ENCODE data around the gene PACS1.

The PACS1 gene

DNA sequence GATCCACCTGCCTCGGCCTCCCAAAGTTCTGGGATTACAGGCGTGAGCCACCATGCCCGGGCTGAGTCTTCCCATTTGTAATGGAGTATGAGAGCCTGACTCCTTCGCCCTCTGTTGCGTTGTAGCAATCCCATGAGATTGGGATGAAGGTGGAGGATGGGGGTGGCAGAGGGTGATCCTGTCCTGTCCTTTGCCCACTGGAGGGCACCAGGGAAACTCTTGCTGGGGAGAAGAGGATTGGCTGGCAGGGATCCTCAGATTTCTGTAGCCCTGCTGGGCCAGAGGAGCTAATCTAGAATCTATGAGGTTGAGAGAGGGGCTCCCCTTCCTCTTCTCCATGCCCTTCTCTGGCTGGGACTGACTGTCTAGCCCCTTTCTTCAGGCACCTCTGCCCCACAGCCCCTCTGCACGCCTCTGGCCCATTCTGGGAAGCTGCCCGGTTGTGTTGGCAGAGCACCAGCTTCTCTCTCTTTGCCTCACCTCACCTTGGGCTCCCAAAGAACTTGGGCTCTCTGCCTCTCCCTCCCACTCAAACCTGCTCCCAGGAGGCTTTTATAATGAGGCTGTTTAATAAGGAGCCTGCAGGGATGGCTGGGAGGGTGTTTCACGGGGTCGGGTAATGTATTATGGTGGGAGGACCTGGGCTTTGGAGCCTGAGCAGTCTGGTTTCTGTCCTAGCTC is 34.3 kb upstream of the PACS1 start:
- no peak overlapping the region for H3K4me3 ChIP-seq (ENCODE audit: low read depth, low read length)
- TF ChIP-seq, protein P1, sequence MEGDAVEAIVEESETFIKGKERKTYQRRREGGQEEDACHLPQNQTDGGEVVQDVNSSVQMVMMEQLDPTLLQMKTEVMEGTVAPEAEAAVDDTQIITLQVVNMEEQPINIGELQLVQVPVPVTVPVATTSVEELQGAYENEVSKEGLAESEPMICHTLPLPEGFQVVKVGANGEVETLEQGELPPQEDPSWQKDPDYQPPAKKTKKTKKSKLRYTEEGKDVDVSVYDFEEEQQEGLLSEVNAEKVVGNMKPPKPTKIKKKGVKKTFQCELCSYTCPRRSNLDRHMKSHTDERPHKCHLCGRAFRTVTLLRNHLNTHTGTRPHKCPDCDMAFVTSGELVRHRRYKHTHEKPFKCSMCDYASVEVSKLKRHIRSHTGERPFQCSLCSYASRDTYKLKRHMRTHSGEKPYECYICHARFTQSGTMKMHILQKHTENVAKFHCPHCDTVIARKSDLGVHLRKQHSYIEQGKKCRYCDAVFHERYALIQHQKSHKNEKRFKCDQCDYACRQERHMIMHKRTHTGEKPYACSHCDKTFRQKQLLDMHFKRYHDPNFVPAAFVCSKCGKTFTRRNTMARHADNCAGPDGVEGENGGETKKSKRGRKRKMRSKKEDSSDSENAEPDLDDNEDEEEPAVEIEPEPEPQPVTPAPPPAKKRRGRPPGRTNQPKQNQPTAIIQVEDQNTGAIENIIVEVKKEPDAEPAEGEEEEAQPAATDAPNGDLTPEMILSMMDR (IDR thresholded peaks at IDR 0.05; ENCODE audit: control insufficient read depth, extremely low read depth, insufficient read depth) = no peak
- DNase-seq (ENCODE audit: low read depth) = no peak

DNA sequence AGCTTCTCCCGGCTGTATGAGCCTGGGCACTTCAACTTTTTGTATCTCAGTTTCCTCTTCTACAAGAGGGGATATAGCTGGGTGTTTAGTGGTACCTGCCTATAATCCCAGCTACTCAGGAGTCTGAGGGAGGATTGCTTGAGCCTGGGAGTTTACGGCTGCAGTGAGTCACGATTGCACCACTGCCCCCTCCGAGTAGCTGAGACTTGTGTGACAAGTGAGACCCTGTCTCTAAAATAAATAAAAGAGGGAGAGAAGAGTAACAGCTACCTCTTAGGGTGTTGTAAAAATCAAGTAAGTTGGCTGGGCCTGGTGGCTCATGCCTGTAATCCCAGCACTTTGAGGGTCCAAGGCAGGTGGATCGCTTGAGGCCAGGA is 33.8 kb upstream of the PACS1 start:
- DNase-seq (ENCODE audit: low read depth) = no peak
- TF ChIP-seq, protein P1 (IDR thresholded peaks at IDR 0.05; ENCODE audit: control insufficient read depth, extremely low read depth, insufficient read depth) = no peak

DNA sequence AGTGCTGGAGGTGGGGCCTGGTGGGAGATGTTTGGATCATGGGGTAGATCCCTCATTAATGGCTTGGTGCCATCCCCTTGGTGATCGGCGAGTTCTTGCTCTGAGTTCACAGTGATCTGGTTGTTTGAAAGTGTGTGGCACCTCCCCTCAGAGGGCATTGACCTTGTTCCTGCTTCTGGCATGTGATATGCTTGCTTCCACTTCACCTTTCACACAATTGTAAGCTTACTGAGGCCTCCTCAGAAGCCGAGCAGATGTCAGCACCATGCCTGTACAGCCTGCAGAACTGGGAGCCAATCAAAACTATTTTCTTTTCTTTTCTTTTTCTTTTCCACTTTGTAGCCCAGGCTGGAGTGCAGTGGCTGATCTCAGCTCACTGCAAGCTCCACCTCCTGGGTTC is 32.7 kb upstream of the PACS1 start:
- no peak for DNase-seq (ENCODE audit: low read depth)
- H3K4me3 ChIP-seq (ENCODE audit: low read depth, low read length) = no peak overlapping the region
- TF ChIP-seq, protein P1 (IDR thresholded peaks at IDR 0.05; ENCODE audit: control insufficient read depth, extremely low read depth, insufficient read depth) = no peak

More for the DNA sequence above, 33.8 kb upstream of the PACS1 start:
- H3K4me3 ChIP-seq (ENCODE audit: low read depth, low read length) = no peak overlapping the region

DNA sequence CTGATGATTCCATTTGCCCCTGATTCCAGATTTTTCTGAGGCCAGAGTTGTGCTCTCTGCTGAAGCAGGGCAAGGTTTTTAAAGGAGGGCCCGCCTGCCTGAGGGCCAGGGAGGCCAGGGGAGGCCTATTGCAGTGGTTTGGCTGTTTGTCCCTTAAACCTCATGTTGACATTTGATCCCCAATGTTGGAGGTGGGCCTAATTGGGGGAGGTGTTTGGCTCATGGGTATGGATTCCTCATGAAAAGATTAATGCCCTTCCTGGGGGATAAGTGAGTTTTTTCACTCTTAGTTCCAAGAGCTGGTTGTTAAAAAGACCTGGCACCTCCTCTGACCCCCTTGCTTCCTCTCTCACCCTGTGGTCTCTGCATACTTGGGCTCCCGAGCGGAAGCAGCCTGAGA is 30.3 kb upstream of the PACS1 start:
- no peak overlapping the region for H3K4me3 ChIP-seq (ENCODE audit: low read depth, low read length)
- DNase-seq (ENCODE audit: low read depth) = no peak
- TF ChIP-seq, protein P1 (IDR thresholded peaks at IDR 0.05; ENCODE audit: control insufficient read depth, extremely low read depth, insufficient read depth) = no peak

DNA sequence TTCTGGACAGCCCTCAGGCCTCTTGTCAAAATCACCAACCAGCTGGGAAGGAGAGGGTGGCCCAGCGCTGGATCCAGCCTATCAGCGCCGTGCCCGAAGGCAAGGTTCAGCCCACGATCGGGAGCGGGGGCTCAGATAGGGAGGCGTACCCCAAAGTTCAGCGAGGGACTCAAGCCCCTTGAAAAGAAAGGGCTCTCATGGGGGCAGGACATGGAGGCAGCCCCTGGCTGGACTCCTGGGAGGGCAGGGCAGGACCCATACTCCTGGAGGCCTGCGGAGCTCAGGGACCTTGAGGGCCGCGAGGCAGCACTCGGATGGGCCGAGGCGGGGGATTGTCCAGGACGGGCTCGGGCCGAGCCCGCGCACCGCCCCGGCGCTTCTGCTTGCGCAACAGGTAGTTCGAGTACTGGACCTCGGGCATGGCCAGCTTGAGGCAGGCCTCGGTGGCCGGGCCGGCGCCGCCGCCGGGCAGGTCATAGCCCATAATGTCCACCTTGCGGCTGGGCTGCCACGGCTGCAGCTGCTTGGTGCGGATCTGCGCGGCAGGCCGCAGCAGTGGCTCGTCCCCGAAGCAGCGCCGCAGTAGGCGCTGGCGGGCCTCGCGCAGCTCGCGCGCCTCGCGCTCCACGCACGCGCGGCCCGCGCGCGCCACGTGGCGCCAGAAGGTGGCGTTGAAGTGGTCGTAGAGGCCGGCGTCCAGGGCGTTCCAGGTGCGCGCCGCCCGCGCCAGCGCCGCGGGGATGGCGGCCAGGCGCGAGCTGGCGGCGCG is 27.7 kb upstream of the PACS1 start:
- TF ChIP-seq, protein P1 (IDR thresholded peaks at IDR 0.05; ENCODE audit: control insufficient read depth, extremely low read depth, insufficient read depth) = no peak
- no peak for DNase-seq (ENCODE audit: low read depth)
- H3K4me3 ChIP-seq (ENCODE audit: low read depth, low read length) = no peak overlapping the region

DNA sequence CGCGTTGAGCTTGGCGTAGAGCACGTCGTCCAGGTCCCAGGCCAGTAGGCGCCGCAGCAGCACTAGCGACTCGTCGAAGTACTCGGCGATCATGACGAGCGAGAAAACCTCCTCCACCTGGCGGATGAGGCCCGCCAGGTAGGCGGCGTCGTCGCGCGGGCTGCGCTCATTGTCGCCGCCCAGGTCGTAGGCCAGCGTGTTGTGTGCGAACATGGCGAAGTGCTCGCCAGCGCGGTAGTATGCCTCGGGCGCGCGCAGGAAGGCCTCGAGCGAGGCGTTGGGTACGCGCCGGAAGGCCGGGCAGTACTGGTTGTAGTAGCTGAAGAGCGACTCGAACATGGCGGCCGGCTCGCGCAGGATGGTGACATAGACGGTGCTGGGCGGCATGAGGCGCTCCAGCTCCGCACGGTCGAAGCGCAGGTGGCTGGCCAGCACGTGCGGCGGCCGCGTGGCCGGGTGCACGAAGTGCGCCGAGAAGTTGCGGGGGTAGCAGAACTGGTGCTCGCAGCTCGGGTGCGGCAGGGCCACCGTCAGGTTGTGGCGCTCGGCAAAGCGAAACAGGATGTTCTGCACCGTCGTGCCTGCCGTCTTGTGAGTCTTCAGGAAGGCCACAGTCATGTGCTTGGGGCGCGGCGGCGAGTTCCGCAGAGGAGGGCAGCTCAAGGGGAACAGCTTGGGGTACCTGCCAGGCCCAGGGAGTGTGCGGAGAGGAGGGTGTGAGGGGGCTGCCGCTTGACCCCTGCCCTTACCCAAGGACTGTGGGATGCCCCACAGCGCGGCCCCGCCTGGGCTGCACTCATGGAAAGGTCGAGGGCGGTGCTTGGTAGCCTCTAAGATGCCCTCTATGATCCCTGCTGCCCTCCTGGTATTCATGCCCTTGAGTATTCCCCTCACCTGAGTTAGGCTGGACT is 26.8 kb upstream of the PACS1 start:
- TF ChIP-seq, protein P1 (IDR thresholded peaks at IDR 0.05; ENCODE audit: control insufficient read depth, extremely low read depth, insufficient read depth) = no peak
- no peak overlapping the region for H3K4me3 ChIP-seq (ENCODE audit: low read depth, low read length)
- no peak for DNase-seq (ENCODE audit: low read depth)

Data from LNCaP clone FGC (cell line).